ENCODE results near the gene CNN3.
"Not testable (repeated sequence)": the region's sequence is repeated elsewhere in the genome, so short reads cannot be mapped to it uniquely, and the experiment has no call there.

Gene CNN3

DNA sequence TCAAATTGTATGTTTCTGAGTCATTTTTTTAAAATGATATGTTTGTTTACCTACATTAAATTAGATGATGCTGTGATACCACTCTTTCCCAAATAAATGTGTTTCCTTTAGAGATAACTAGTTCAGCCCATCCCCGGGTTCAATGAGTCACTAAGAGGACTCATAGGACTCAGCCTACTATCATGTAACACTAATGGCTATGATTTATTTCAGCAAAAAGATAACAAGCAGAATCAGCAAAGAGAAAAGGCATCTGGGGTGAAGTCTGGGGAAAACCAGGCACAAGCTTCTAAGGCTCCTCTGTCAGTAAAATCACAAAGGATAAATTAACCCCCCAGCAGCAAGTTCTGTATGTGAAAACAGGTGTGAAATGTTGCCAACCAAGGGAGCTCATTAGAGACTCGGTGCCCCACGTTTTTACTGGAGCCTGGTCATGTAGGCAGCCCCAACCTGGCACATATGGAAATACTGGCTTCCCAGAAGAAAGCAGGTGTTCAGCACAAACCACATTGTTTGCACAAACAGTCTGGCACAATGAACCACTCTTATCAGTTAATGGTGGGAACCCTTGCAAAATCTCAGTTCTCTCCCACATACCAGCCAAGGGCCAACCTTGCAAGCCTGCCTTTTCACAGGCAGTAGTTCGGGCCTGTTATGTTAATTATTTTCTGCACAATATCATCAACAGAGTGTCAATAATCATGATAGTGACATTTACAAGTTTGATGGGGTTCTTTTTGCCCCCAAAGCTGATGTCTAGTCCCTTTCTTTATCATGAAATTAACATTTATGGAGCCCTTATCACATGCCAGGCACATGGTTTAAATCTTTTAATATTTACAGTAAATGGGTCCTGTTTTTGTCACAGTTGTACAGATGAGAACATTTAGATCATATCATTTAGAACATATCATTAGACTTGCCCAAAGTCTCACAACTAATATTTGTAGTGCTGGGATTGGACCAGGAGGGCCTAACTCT is 23.1 kb upstream of the CNN3 start:
- DNase-seq (ENCODE audit: low read depth): no peak

DNA sequence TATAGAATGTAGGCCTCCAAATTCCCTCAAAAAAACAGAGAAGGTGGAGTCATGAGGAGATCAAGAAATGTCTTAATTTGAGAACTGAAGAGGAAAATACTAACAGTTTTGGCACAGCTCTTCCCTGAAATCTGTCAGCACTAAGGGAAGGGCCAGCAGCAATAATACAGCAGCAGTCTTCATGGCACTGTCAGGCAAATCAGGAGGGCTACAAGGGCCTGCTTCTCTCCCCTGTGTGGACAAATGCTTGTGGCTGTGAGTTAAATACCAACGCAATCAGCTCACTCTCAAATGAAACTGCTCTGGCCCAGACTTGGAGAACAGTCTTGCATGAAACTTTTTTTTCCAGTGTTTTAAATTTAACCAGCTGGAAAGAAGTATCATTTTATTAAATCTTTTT is 20.5 kb upstream of the CNN3 start:
- DNase-seq (ENCODE audit: low read depth): no peak

DNA sequence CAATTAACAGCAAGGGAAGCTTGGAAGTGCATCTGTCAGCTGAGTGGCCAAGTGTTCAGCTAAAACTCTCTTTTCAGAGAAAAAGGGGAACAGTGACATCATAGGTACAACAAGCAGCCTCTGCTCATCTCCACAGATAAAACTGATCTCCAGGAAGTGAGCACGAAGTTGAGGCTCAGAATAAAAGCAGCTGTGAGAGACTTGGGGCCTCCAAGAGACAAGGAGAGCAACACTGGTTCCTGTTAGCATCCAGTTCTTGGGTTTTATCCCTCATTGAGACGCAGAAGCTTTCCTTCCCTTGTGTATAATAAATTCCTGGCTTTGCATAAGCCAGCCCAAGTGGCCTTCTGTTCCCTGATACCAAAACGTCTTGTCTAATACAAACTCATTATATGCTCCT is 20.0 kb upstream of the CNN3 start:
- no peak for DNase-seq (ENCODE audit: low read depth)

DNA sequence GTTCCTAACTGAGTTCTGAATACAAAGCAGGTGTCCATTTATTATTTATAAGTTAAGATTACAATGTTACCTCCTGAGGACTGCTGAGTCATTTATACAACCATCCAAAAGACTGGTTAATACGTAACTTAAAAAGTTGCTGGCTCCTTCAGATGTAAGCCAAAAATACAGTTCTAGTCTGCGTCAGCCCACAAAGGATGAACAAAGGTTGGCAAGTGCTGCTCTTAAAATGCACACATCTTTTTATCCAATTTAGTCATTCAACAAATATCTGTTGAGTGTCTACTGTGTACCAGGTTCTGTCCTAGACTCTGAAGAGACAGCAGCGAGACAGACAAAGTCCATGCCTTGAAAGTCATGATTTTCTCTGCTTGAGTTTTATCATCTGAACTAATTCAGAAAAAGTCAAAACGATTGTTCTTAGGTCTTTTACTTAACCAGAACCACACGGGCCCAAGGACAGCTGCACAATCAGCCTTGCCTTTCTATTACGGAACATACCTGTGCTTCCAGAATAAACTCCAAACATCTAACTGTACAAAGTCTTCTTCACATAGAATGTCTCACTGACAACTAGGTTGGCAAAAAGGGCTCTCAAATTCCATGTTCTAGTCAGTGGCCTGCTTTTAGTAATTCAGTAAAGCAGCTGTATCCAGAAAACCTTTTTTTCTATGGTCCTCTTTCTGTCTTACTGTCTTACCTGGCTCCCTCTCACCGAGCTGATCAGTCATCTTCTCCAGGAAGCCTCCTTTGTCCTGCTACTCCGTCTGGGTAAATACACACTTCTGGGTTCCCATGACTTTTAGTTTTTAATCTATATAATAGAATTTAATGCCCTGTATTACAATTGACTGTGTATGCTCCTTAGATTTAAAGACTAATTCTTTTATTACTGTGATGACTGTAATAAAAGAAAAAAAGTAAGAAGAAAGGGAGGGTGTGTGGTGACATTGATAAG is 15.5 kb upstream of the CNN3 start:
- DNase-seq (ENCODE audit: low read depth): no peak

DNA sequence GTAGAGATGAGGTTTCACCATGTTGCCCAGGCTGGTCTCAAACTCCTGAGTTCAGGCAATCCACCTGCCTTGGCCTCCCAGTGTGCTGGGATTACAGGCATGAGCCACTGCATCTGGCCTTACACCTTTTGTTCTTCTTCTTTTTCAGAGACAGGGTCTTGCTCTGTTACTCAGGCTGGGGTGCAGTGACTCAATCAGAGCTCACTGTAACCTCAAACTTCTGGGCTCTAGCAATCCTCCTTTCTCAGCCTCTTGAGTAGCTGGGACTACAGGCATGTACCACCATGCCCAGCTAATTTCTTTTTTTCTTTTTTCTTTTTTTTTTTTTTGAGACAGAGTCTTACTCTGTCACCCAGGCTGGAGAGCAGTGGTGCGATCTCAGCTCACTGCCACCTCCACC is 14.6 kb upstream of the CNN3 start:
- DNase-seq (ENCODE audit: low read depth): not testable (repeated sequence)

DNA sequence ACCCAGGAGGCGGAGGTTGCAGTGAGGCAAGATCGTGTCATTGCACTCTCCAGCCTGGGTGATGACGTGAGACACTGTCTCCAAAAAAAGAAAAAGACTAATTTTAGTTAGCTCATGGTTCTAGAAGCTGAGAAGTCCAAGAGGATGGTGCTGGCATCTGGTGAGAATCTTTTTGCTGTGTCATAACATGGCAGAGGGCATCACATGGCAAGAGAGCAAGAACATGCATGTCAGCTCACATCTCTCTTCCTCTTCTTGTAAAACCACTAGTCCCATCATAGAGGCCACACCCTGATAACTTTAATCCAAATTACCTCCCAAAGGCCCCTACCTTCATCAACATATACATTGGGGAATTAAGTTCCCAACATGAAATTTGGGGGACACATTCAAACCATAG is 13.8 kb upstream of the CNN3 start:
- no peak for DNase-seq (ENCODE audit: low read depth)

DNA sequence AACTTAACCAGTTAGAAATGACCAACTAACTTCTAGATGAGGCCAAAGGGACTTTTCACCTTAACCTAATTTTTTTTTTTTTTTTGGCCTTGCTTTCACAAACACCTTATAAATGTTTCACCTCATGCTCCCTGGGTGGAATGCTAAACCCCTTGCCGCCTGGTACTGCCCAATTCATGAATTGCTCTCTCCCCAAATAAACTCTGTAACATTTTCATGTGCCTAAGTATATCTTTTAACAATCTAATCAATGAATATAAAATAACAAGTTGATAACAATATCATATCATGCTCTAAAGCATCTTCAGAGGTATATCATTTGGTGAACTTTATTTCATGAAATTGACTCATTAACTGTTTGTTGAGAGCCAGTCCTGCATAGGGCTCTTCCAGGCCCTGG is 10.9 kb upstream of the CNN3 start:
- no peak for DNase-seq (ENCODE audit: low read depth)

DNA sequence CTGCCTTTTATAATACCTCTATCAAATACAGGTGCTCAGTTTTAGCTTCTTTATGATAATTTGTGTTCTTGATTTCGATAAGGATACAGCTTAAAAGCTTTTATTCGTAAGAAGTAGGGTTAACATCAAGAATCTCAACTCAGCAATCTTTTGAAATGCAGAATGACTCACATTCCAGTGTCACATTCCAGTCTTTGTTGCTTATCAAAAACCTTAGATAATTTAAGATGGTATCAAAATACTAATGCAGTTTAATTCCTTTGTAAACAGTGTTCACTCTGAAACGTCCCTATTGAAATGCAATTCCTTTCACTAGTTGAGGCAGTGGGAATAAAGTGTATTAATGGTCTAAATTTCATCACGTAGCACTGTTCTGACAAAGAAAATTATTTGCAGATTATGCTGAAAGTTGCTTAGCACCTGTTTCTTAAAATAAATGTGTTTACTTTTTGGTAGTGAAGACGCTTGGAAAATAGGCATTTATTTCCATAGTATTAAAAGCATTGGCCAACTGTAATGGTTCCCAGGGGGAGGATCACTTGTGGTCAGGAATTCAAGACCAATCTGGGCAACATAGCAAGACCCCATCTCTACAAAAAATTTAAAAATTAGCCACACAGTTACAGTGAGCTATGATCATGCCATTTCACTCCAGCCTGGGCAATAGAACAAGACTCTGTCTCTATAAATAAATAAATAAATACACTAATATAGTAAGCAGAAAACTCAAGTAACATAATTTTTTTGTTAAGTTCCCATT is 10.1 kb upstream of the CNN3 start:
- no peak for DNase-seq (ENCODE audit: low read depth)

DNA sequence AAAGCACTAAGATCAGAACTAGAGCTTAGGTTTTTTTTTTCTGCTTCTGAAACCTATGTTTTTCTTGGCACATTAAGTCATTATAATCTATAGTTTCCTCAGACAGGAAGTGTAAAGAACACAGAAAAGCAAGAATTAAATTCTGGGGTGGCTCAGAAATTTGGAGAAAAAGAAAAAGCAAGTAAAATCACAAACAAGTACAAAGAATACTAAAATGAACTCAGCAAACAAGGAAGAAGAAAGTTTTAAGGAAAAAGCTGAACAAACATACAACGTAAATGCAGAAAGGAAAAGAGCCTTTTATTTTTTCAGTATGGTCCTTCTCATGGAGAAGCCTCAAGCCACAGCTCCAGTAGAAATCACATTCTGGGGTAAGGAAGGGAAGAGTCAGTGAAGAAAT is 8.6 kb upstream of the CNN3 start:
- DNase-seq (ENCODE audit: low read depth): no peak

DNA sequence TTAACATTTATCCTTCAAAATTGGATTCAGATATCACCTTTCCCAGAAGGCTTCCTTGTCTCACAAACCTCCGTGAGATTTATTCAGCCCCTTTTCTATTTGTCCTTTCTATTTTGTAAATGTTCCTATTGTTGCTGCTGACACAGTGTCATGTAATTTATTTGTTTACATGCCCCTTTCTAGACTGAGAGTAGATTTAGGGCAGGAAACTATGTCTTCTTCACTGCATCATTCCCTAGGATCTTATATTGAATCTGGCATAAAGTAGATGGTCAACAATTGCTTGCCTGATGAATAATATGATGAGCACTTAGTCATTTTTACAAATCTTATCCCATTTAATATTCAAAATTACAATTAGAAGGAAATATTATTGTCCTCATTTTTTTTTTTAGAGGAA is 8.1 kb upstream of the CNN3 start:
- no peak for DNase-seq (ENCODE audit: low read depth)

DNA sequence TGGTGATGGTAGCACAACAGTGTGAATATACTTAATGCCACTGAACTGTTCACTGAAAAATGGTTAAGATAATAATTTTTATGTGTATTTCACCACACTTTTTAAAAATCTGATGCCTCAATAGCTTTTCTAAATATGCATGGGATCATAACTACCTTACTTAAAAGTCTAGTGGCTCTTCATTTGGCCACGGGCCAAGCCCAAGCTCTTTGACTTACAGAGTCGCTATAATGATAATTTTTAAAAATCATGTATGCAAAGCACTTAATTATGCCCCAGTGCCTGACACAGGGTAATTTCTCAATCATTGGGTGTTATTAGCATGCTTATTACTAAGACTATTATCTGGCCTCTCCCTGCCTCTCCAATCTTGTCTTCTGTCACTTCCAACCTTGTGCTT is 7.6 kb upstream of the CNN3 start:
- DNase-seq (ENCODE audit: low read depth): no peak

DNA sequence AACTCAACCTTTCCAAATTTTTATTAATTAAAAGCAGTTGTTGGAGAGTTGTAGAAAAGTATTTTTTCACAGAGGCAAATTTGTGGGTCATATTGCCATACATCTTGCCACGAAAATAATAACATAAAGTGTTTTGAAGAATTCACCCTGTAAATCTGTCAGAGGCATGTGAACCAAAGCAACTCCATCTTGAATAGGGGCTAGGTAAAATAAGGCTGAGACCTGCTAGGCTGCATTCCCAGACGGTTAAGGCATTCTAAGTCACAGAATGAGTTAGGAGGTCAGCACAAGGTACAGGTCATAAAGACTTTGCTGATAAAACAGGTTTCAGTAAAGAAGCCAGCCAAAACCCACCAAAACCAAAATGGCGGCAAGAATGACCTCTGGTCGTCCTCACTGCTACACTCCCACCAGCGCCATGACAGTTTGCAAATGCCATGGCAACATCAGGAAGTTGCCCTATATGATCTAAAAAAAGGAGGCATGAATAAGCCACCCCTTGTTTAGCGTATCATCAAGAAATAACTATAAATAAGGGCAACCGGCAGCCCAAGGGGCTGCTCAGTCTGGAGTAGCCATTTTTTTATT is 4.4 kb upstream of the CNN3 start:
- no peak for DNase-seq (ENCODE audit: low read depth)

DNA sequence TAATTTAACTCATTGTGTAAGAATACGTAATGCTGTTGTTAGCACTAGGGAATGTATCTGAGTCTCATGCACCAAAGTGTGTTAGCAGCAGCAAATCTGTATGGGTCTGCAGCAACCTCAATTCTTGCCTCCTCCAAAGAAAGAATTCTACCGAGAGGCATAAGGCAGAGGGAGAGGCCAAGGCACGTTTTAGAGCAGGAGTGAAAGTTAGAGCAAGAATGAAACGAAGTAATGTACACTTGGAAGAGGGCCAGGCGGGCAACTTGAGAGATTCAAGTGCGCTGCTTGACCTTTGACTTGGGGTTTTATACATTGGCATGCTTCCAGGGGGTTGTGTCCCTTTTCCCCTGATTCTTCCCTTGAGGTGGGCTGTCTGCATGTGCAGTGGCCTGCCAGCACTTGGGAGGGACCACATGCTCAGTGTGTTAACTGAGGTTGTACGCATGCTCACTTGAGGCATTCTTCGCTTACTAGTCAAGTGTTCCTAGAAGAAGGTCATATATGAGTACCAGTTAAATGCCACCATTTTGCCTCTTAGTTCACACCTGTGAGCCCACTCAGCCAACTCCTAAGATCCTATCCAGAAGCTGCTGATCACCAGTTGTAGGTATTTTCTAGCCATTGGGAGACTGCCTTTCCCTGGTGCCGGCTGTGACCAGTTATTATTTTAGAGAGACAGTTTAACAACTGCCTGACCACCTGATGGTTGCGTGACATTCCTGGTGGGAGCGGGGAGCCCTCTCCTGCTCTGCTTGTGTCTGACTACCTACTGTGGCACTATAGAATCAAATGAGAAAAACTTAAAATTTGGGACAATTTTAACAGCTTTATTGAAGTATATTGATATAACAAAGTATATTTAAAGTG is 2.7 kb upstream of the CNN3 start:
- no peak for DNase-seq (ENCODE audit: low read depth)

DNA sequence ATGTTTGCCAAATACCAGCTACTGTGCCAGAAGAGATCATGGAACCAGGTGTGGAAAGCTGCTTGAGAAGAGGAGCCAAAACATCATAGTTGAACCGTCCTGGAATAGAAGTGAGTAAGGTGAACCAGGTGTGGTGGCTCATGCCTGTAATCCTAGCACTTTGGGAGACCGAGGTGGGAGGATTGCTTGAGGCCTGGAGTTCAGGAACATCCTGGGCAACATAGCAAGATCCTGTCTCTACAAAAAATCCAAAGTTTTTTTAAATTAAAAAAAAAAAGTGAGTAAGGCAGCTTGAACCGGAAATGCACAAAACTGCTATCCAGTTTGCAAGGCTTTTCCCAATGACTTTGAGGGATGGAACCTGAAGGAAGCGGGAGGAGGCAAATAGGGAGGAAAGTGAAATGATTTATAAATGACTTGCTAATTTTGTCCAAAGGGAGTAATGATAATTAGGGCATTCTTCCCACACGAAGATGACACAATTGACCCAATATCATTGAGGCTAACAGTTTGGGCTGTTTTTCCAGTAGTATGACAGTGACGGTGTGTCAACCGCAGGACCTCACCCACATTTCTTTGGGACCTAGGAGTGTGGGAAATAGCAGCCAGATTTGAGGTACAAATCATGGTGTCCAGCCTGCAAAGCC is 1.5 kb upstream of the CNN3 start:
- DNase-seq (ENCODE audit: low read depth): no peak

DNA sequence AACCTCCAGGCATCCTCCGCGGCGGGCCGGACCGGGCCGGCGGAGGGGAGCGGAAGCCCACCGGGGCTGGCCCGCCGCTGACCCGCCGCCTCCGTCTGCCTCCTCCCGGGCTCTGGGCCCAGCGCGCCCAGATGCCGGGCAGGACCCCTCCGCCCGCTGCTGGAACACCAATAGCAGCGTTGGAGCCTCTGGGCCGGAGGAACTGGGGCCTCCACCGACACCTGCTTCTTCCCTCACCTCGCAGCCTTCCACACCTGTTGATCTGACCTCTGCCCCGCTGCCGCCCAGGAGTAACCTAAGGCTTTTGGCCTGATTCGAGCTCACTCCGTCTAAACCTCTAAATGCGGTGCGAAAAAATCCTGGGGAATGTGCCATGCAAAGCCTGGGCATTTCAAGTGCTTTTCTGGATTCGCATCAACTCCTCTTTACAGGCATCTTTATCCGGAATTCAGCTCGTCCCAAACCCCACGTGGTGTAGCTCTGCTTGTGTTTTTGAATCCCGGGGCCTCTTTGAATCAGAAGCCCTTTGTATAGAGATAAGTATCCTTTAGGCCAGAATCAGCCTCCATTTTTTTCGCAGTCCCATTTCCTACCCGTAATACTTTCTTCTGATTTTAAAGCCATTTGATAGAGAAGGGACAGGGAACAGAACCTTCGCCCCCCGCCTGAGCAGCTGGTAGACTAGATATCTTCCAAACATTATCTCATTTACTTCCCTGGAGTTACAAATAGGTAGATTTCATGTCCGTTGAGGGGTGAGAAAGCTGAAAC is 680 bp upstream of the CNN3 start:
- DNase-seq (ENCODE audit: low read depth): no peak

DNA sequence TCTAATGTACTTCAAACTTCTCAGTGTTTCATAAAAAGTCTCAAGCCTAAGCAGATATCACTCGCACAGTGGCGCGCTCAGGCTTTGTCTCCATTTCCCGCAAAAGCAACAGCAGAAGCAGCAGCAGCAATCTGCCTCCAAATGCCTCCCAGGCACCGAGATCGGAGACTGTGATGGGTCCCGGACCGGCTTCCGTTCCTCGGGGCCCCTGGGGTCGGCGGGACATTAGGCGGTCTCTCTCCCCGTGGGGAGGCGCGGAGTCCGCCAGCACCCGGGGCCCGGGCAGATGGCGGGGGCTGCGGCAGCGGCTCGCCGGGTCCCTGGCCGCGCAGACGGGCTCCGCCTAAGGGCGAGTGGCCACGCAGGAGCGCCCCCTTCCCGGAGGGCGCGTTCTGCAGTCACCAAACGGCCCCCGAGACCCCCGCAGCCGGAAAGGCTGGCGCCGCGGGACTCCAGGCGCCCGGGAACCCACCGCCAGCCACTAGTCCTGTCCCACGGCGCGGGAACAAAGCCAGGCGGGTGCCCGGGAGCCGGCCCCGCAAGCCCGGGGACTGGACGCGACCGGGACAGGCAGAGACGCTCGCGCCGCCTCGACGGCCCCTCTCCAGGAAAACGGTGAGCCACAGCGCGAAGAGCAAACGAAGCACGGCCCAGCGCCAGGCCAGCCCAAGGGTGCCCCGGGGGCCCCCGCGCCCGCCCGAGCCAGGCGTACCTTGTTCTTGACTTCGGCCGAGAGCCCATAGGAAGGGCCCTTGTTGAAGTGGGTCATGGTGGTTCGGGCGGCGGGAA is 590 bp downstream of the CNN3 start:
- DNase-seq (ENCODE audit: low read depth): no peak

DNA sequence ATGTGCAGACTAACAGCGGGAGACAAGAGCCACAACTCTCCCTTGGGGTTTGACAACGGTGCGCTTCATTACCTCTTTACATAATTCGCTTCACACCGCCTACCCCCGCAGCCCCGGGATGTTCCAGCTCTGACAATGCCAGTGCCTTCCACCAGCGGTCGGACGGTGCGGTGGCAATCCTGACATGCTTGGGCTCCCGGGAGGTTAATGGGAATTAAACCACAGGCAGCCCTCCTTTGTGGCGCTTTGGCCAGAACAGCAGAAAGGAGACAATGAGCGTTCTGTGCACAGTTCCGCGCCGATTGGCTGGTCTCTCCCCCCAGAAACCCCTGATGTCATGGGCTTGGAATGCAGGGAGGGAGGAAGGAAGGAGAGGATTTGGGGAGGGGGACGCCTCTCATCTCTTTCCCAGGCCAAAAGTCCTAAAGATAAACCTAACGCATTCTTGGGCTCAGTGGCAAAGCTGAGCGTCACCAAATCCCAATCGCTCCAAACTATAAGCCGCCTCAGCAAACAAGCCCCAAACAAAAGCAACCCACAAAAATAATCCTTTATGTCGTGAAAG is 1.3 kb downstream of the CNN3 start:
- DNase-seq (ENCODE audit: low read depth): no peak

DNA sequence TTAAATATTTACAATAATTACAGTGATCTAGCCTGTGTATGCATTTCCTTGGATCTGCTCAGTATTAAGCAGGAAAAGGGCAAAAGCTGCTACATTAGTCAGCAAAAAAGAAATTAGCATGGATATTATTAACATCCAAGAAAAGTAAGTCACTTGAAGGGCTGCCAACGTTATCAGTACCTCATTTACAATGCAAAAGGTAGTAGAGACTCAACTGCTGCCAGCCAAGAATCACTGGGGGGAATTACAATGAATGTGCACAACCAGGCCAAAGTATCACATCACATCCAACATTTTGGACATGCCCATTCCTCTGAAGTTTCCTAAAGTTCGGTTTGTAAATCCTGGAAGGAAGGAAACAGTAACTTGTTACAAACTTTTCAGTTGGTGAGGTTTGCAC is 1.9 kb downstream of the CNN3 start:
- no peak for DNase-seq (ENCODE audit: low read depth)

Data from activated gamma-delta T cell treated with anti-CD3 and anti-CD28 coated beads, Interleukin-2, amount 50 U/mL, for 16 hours (primary cell).